ENCODE data around the gene KIF26B. TPM values are rescaled to one million over a fixed set of nuclear protein-coding genes. Genes with fewer than 3 reads are reported as not detected.

Gene KIF26B
- total and polyA plus RNA-seq, 2 experiments from 2014 or later = 0.03 to 0.76 TPM

DNA sequence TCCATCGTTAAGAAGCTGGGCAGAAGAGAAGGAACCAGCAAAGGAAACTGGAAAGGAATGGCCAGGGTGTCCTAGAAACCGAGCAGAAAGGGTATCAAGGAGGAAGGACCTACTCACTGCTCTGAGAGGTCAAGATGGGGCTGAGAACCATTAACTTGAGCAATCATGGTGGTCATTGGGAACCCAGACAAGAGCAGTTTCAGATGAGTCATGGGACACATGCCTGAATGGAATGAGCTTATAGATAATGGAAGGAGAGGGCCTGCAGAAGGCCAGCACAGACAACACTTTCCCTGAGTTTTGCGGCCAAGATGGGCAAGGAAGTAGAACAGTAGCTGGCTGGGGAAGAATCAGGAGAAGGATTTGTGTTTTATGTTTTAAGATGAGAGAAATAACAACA is 383.2 kb downstream of the KIF26B start:
- Mint-ChIP-seq H3K27ac (no peak overlapping the region), H3K27me3 (ENCODE audit: insufficient read depth, low read depth, poor library complexity) (no peaks in the 10 kb centered on the region), H3K4me1 (peaks cover 9% of the 10 kb centered on the region; the same call in 2 of the 3 replicates), H3K36me3 (ENCODE audit: low read depth) (no peaks in the 10 kb centered on the region), H3K9me3 (no peaks in the 10 kb centered on the region), H3K4me3 (no peak overlapping the region)
- Histone ChIP-seq H4K20me1 (replicated peaks; ENCODE audit: insufficient read depth) (no peaks in the 10 kb centered on the region), H3F3A (replicated peaks; ENCODE audit: low read depth) (no peaks in the 10 kb centered on the region), H3K79me2 (replicated peaks; ENCODE audit: insufficient read depth) (no peaks in the 10 kb centered on the region), H2AFZ (no peak overlapping the region), H3K4me1 (ENCODE audit: insufficient read depth) (no peaks in the 10 kb centered on the region), H3K4me2 (no peak overlapping the region), H3K36me3 (ENCODE audit: insufficient read depth) (no peaks in the 10 kb centered on the region), H3K27me3 (ENCODE audit: insufficient read depth) (no peaks in the 10 kb centered on the region), H3K9me2 (ENCODE audit: insufficient read depth) (no peaks in the 10 kb centered on the region), H3K4me3 (no peak overlapping the region), H3K27ac (ENCODE audit: low read depth) (no peak overlapping the region)
- no peak for DNase-seq (ENCODE audit: low spot score)
- ATAC-seq = no peak
- TF ChIP-seq ZNF114 (CRISPR knock-in tag; IDR thresholded peaks at IDR 0.05) = no peak
- TF ChIP-seq JUNB (IDR thresholded peaks at IDR 0.05; ENCODE audit: unreplicated experiment) = no peak
- TF ChIP-seq CREB1 (CRISPR knock-in tag; IDR thresholded peaks at IDR 0.05; ENCODE audit: low read depth) = no peak
- TF ChIP-seq ZNF462 (CRISPR knock-in tag; IDR thresholded peaks at IDR 0.05) = no peak
- TF ChIP-seq, protein P1, sequence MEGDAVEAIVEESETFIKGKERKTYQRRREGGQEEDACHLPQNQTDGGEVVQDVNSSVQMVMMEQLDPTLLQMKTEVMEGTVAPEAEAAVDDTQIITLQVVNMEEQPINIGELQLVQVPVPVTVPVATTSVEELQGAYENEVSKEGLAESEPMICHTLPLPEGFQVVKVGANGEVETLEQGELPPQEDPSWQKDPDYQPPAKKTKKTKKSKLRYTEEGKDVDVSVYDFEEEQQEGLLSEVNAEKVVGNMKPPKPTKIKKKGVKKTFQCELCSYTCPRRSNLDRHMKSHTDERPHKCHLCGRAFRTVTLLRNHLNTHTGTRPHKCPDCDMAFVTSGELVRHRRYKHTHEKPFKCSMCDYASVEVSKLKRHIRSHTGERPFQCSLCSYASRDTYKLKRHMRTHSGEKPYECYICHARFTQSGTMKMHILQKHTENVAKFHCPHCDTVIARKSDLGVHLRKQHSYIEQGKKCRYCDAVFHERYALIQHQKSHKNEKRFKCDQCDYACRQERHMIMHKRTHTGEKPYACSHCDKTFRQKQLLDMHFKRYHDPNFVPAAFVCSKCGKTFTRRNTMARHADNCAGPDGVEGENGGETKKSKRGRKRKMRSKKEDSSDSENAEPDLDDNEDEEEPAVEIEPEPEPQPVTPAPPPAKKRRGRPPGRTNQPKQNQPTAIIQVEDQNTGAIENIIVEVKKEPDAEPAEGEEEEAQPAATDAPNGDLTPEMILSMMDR (conservative IDR thresholded peaks at IDR 0.05; ENCODE audit: low read depth in 2 of 2) = no peak
- no peak for TF ChIP-seq EZH2phosphoT487 (IDR thresholded peaks at IDR 0.05; ENCODE audit: unreplicated experiment)
